Osteocyte (in vitro differentiated cells): ENCODE data around the gene DRC7. TPM values are rescaled to one million over a fixed set of nuclear protein-coding genes. Genes with fewer than 3 reads are reported as not detected.

Experiments
- DNase-seq: peaks from one replicate; pipeline ENCODE4 v3.0.0; 2021; ENCODE audit warnings: mixed read lengths; ENCODE audit not compliant: unreplicated experiment; ENCODE audit errors: extremely low spot score
- H3K27ac Mint-ChIP-seq: one replicate; pipeline ENCODE4 v1.8.0; 2021; ENCODE audit warnings: mild to moderate bottlenecking, mixed read lengths; ENCODE audit not compliant: unreplicated experiment
- H3K27me3 Mint-ChIP-seq: one replicate; pipeline ENCODE4 v1.8.0; 2021; ENCODE audit warnings: mixed read lengths; ENCODE audit not compliant: unreplicated experiment
- H3K36me3 Mint-ChIP-seq: one replicate; pipeline ENCODE4 v1.8.0; 2021; ENCODE audit warnings: mixed read lengths; ENCODE audit not compliant: unreplicated experiment
- H3K4me1 Mint-ChIP-seq: one replicate; pipeline ENCODE4 v1.8.0; 2021; ENCODE audit warnings: mixed read lengths; ENCODE audit not compliant: unreplicated experiment
- H3K4me3 Mint-ChIP-seq: one replicate; pipeline ENCODE4 v1.8.0; 2021; ENCODE audit warnings: mild to moderate bottlenecking, moderate library complexity, mixed read lengths; ENCODE audit not compliant: unreplicated experiment
- H3K9me3 Mint-ChIP-seq: one replicate; pipeline ENCODE4 v1.8.0; 2021; ENCODE audit warnings: mixed read lengths; ENCODE audit not compliant: unreplicated experiment
- CTCF ChIP-seq: fragments of 200-600 bp; sonication (generic); IDR thresholded peaks from 2 replicates; pipeline ENCODE4 v1.5.0; 2021; ENCODE audit warnings: antibody characterized with exemption, mild to moderate bottlenecking, moderate library complexity
- total RNA-seq: library from RNA; stranded (reverse); gene quantifications from 2 replicates; pipeline ENCODE4 v1.2.1, GENCODE V29; 2021

DRC7 gene
- total RNA-seq, 1 donor from 2014 or later, result not detected

GRCh38 chr16:57683636-57684545 is 10.7 kb upstream of the DRC7 start:
- H3K36me3 Mint-ChIP-seq, result no peaks in the 10 kb centered on the region
- H3K4me1 Mint-ChIP-seq, result no peaks in the 10 kb centered on the region
- no peak overlapping the region for H3K27ac Mint-ChIP-seq
- TF ChIP-seq CTCF, result no peak
- H3K4me3 Mint-ChIP-seq, result no peak overlapping the region
- DNase-seq, result no peak
- no peaks in the 10 kb centered on the region for H3K9me3 Mint-ChIP-seq
- H3K27me3 Mint-ChIP-seq, result peaks cover 29% of the 10 kb centered on the region

- TF ChIP-seq CTCF, result no peak
- peaks cover 33% of the 10 kb centered on the region for H3K27me3 Mint-ChIP-seq
- no peak overlapping the region for H3K4me3 Mint-ChIP-seq
- DNase-seq, result no peak
- no peaks in the 10 kb centered on the region for H3K9me3 Mint-ChIP-seq
- no peak overlapping the region for H3K27ac Mint-ChIP-seq
- no peaks in the 10 kb centered on the region for H3K36me3 Mint-ChIP-seq
- H3K4me1 Mint-ChIP-seq, result no peaks in the 10 kb centered on the region
Observed at GRCh38 chr16:57684626-57685358, 9.8 kb upstream of the DRC7 start.

GRCh38 chr16:57685633-57686032 is 9.0 kb upstream of the DRC7 start:
- H3K27ac Mint-ChIP-seq, result no peak overlapping the region
- H3K4me1 Mint-ChIP-seq, result no peaks in the 10 kb centered on the region
- no peaks in the 10 kb centered on the region for H3K36me3 Mint-ChIP-seq
- H3K27me3 Mint-ChIP-seq, result peaks cover 37% of the 10 kb centered on the region
- no peaks in the 10 kb centered on the region for H3K9me3 Mint-ChIP-seq
- no peak for DNase-seq
- TF ChIP-seq CTCF, result no peak
- no peak overlapping the region for H3K4me3 Mint-ChIP-seq

- Mint-ChIP-seq H3K4me1 (no peaks in the 10 kb centered on the region), H3K27ac (no peak overlapping the region), H3K27me3 (peaks cover 39% of the 10 kb centered on the region), H3K9me3 (no peaks in the 10 kb centered on the region), H3K4me3 (no peak overlapping the region), H3K36me3 (no peaks in the 10 kb centered on the region)
- no peak for DNase-seq
- TF ChIP-seq CTCF, result no peak
Observed at GRCh38 chr16:57686577-57686976, 8.0 kb upstream of the DRC7 start.

GRCh38 chr16:57687363-57687929 is 7.2 kb upstream of the DRC7 start:
- Mint-ChIP-seq H3K4me3 (no peak overlapping the region), H3K27me3 (peaks cover 39% of the 10 kb centered on the region), H3K4me1 (no peaks in the 10 kb centered on the region), H3K27ac (no peak overlapping the region), H3K36me3 (no peaks in the 10 kb centered on the region), H3K9me3 (no peaks in the 10 kb centered on the region)
- no peak for DNase-seq
- TF ChIP-seq CTCF, result no peak
